Endothelial cell of umbilical vein (primary cell): ENCODE measurements around the gene VPS37C. TPM values are rescaled to one million over a fixed set of nuclear protein-coding genes. Genes with fewer than 3 reads are reported as not detected.

Experiments used
- BruUV-seq: library from RNA; stranded (reverse); fragments of 400-500 nt; replicated peaks from 2 replicates; lab custom pipeline; 2021; lab: Mats Ljungman, UMichigan
- CTCF ChIA-PET: fragments of 300-600, 350-600 bp; sonication (Branson Sonifier 250); formaldehyde crosslinking; loops from one replicate; lab custom pipeline; 2021; ENCODE audit warnings: antibody characterized with exemption, inconsistent platforms; lab: Charles Lee
- POLR2A ChIA-PET: fragments of 300-600, 350-600 bp; sonication (Branson Sonifier 250); formaldehyde crosslinking; loops from one replicate; lab custom pipeline; 2021; ENCODE audit warnings: antibody characterized with exemption, inconsistent platforms; lab: Charles Lee
- DNase-seq: peaks from one replicate; pipeline ENCODE4 v3.0.0-alpha.2; 2011; ENCODE audit warnings: low read depth, low spot score
- FAIRE-seq: peaks from 2 replicates; lab custom pipeline; 2011; peaks lifted over from hg19 to GRCh38; lab: Jason Lieb, UNC
- H2AFZ ChIP-seq: 2 replicates; pipeline ENCODE4 v1.6.0; 2012; ENCODE audit warnings: low read depth, low read length, control low read depth, inconsistent platforms
- H3K27ac ChIP-seq: 2 replicates; pipeline ENCODE4 v1.5.1; 2011; ENCODE audit warnings: low read depth, mild to moderate bottlenecking, control low read depth, low read length, moderate library complexity; ENCODE audit not compliant: insufficient read depth
- H3K27me3 ChIP-seq, 2 experiments: 2 replicates each; pipeline versions ENCODE4 v1.6.0 to v1.6.1; 2011; ENCODE audit warnings: low read length in 2 of 2, mixed read lengths in 1 of 2; ENCODE audit not compliant: control insufficient read depth in 2 of 2, insufficient read depth in 2 of 2
- H3K36me3 ChIP-seq, 2 experiments: 2 replicates in 1 of 2; 3 replicates in 1 of 2; pipeline ENCODE4 v1.5.1; 2011; ENCODE audit warnings: low read length in 2 of 2, mild to moderate bottlenecking in 1 of 2, moderate library complexity in 1 of 2; ENCODE audit not compliant: control insufficient read depth in 2 of 2, insufficient read depth in 2 of 2; ENCODE audit errors: extremely low read depth in 1 of 2
- H3K4me1 ChIP-seq: 3 replicates; pipeline ENCODE4 v1.5.1; 2011; ENCODE audit warnings: mild to moderate bottlenecking, low read length; ENCODE audit not compliant: control insufficient read depth, insufficient read depth; ENCODE audit errors: extremely low read depth
- H3K4me2 ChIP-seq: 2 replicates; pipeline ENCODE4 v1.6.1; 2011; ENCODE audit warnings: low read length, control low read depth, mixed read lengths; ENCODE audit not compliant: insufficient read depth
- H3K4me3 ChIP-seq, 3 experiments: fragments of 200-600 bp in 1 of 3; sonication (generic), shearing (Covaris generic) in 1 of 3; replicated peaks in 1 of 3; 2 replicates each; pipeline ENCODE4 v1.5.1; 2011 to 2016; ENCODE audit warnings: control low read depth in 3 of 3, low read length in 3 of 3, mild to moderate bottlenecking in 2 of 3, inconsistent platforms in 1 of 3, low read depth in 1 of 3, moderate library complexity in 1 of 3; ENCODE audit not compliant: insufficient read depth in 1 of 3
- H3K79me2 ChIP-seq: 2 replicates; pipeline ENCODE4 v1.6.0; 2012; ENCODE audit warnings: low read length, inconsistent platforms; ENCODE audit not compliant: control insufficient read depth, insufficient read depth
- H3K9ac ChIP-seq: replicated peaks from 2 replicates; pipeline ENCODE3; 2011; ENCODE audit warnings: low read length, control low read depth; ENCODE audit not compliant: insufficient read depth; ENCODE audit errors: extremely low read depth
- H3K9me1 ChIP-seq: replicated peaks from 3 replicates; pipeline ENCODE4 v1.6.0; 2011; ENCODE audit warnings: mild to moderate bottlenecking, low read length; ENCODE audit not compliant: control insufficient read depth, insufficient read depth; ENCODE audit errors: extremely low read depth
- H3K9me3 ChIP-seq: replicated peaks from 2 replicates; pipeline ENCODE4 v1.5.1; 2012; ENCODE audit warnings: low read length, inconsistent platforms; ENCODE audit not compliant: control insufficient read depth, insufficient read depth
- H4K20me1 ChIP-seq: replicated peaks from 2 replicates; pipeline ENCODE3; 2011; ENCODE audit warnings: mild to moderate bottlenecking, low read length; ENCODE audit not compliant: control insufficient read depth, insufficient read depth; ENCODE audit errors: extremely low read depth
- EZH2 ChIP-seq: IDR thresholded peaks from 2 replicates; pipeline ENCODE4 v1.6.1; 2012; ENCODE audit warnings: borderline replicate concordance, low read depth, mild to moderate bottlenecking, moderate library complexity, low read length, inconsistent platforms; ENCODE audit not compliant: severe bottlenecking
- FOS ChIP-seq: IDR thresholded peaks from 2 replicates; pipeline ENCODE4 v1.6.1; 2011; ENCODE audit warnings: mild to moderate bottlenecking, low read length, moderate library complexity, borderline replicate concordance; ENCODE audit not compliant: insufficient read depth
- GATA2 ChIP-seq: IDR thresholded peaks from 2 replicates; pipeline ENCODE4 v1.7.0; 2011; ENCODE audit warnings: low read depth, mild to moderate bottlenecking, moderate library complexity, mixed read lengths, low read length; ENCODE audit not compliant: insufficient read length, insufficient read depth
- JUN ChIP-seq: IDR thresholded peaks from 2 replicates; pipeline ENCODE4 v1.6.1; 2011; ENCODE audit warnings: borderline replicate concordance, low read depth; ENCODE audit not compliant: insufficient read length, insufficient read depth
- MYC ChIP-seq: IDR thresholded peaks from one replicate; pipeline ENCODE4 v1.6.1; 2011; ENCODE audit warnings: mild to moderate bottlenecking, low read depth, low read length
- POLR2A ChIP-seq: IDR thresholded peaks from 2 replicates; pipeline ENCODE4 v1.6.1; 2012; ENCODE audit warnings: low read depth, mild to moderate bottlenecking, control low read depth, low read length
- POLR2AphosphoS5 ChIP-seq: IDR thresholded peaks from 2 replicates; pipeline ENCODE4 v1.6.1; 2012; ENCODE audit warnings: low read depth, mild to moderate bottlenecking, control low read depth, low read length, moderate library complexity; ENCODE audit not compliant: insufficient read depth
- dilution Hi-C: fragments of 300-500 bp; cut with MboI; formaldehyde crosslinking; loops from one replicate; pipeline ENCODE4 v1.15.0; 2019; ENCODE audit warnings: low sequenced_read_pairs; ENCODE audit not compliant: extremely low pct_ligation_motif_present
- intact Hi-C: fragments of 100-400 bp; cut with micrococcal nuclease; formaldehyde crosslinking; loops from one replicate; pipeline ENCODE4 v1.10.0; 2022
- polyA plus RNA-seq, 4 experiments: library from polyadenylated mRNA; depleted of rRNA in 3 of 4; stranded (reverse) in 3 of 4; unstranded in 1 of 4; fragments of >200 nt; gene quantifications; 2 replicates each; pipeline versions ENCODE4 v1.2.1 to v1.2.3, GENCODE V29; 2011 to 2012; ENCODE audit warnings: missing spikeins in 1 of 4
- total RNA-seq: library from RNA; stranded (reverse); gene quantifications from 2 replicates; pipeline ENCODE4 v1.2.3, GENCODE V29; 2021
- TF ChIP-seq, protein P1 (sequence below), 2 donors: IDR thresholded peaks; 1 replicate in 1 of 2; 2 replicates in 1 of 2; pipeline ENCODE4 v1.5.1; 2011; ENCODE audit warnings: low read length in 2 of 2, mild to moderate bottlenecking in 2 of 2, moderate library complexity in 2 of 2, control low read depth in 1 of 2, inconsistent platforms in 1 of 2, low read depth in 1 of 2; ENCODE audit not compliant: insufficient read depth in 1 of 2; ENCODE audit errors: extremely low read depth in 1 of 2
- TF ChIP-seq, protein P2 (sequence below): IDR thresholded peaks from 2 replicates; pipeline ENCODE4 v1.6.1; 2011; ENCODE audit not compliant: insufficient read depth, insufficient read length

Gene VPS37C
- total and polyA plus RNA-seq, 2 donors (not counting 3 experiments of a cell fraction or from before 2014, with no cell fraction given): 17.7 to 23.4 TPM

DNA sequence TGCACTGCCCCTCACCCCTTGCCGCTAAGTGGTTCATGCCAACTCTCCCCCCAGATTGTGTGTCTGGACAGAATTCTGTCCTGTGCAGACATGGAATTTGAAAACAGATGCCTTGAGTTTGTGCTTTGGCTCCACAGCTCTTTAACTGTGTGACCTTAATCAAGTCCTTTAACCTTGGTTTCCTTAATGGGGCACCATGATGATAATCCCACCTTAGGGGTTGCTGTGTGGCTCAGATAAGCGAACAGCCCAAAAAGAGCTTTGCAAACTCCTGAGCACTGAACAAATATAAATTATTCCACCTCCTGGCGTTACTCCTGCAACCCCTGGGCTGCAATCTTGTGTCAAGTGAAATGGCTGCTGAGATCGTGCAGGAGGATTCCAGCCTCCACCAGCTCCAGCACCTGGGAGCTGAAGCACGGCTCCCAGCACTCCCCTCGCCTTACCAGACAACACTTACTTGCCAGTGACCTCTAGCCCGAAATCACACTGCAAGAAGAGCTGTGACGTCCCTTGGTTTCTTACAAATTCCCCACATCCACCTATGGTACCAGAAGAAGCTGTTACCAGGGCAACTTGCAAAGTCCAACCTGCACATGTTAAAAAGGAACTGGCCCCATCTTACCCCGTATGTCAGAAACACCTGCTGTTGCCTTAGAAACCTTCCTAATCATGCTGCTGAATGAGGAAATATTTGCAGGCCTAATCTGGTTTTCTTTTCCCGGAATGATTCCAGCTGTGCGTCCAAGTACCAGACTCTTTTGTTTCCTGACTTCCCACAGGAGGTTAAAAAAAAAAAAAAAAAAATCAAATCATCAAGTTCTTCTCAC, 13.2 kb downstream of the VPS37C start:
- Histone ChIP-seq H2AFZ (no peak overlapping the region), H3K9ac (no peak overlapping the region), H3K9me3 (no peaks in the 10 kb centered on the region), H4K20me1 (peaks cover 3% of the 10 kb centered on the region), H3K27ac (no peak overlapping the region), H3K4me2 (no peak overlapping the region), H3K79me2 (peaks cover 34% of the 10 kb centered on the region), H3K27me3 (no peaks in the 10 kb centered on the region), H3K9me1 (no peaks in the 10 kb centered on the region), H3K4me3 (no peak overlapping the region), H3K36me3 (no peaks in the 10 kb centered on the region), H3K4me1 (peaks cover 12% of the 10 kb centered on the region)
- intact Hi-C loops: no loop called here
- CTCF ChIA-PET: interaction anchor here (1.1 to 3.0 kb wide), 3 partner anchors 11 to 22 kb away, joined by 4 to 12 read pairs (median 11); no protein-coding TSS in a partner anchor
- no peak for TF ChIP-seq POLR2A
- no peak for TF ChIP-seq EZH2
- TF ChIP-seq FOS: no peak
- TF ChIP-seq, protein P1, sequence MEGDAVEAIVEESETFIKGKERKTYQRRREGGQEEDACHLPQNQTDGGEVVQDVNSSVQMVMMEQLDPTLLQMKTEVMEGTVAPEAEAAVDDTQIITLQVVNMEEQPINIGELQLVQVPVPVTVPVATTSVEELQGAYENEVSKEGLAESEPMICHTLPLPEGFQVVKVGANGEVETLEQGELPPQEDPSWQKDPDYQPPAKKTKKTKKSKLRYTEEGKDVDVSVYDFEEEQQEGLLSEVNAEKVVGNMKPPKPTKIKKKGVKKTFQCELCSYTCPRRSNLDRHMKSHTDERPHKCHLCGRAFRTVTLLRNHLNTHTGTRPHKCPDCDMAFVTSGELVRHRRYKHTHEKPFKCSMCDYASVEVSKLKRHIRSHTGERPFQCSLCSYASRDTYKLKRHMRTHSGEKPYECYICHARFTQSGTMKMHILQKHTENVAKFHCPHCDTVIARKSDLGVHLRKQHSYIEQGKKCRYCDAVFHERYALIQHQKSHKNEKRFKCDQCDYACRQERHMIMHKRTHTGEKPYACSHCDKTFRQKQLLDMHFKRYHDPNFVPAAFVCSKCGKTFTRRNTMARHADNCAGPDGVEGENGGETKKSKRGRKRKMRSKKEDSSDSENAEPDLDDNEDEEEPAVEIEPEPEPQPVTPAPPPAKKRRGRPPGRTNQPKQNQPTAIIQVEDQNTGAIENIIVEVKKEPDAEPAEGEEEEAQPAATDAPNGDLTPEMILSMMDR (IDR thresholded peaks at IDR 0.05; ENCODE audit: extremely low read depth in 1 of 2, insufficient read depth in 1 of 2, low read depth in 1 of 2, low read length in 2 of 2): no peak
- no peak for TF ChIP-seq POLR2AphosphoS5
- no peak for TF ChIP-seq GATA2
- TF ChIP-seq MYC: no peak
- TF ChIP-seq JUN: no peak
- TF ChIP-seq, protein P2, sequence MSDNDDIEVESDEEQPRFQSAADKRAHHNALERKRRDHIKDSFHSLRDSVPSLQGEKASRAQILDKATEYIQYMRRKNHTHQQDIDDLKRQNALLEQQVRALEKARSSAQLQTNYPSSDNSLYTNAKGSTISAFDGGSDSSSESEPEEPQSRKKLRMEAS: no peak
- BruUV-seq: no TSS peak
- FAIRE-seq: no peak
- dilution Hi-C loops: no loop called here
- POLR2A ChIA-PET: no interaction called here
- DNase-seq: no peak
